H9 (cell line): ENCODE measurements around the gene PRPF6. TPM values are rescaled to one million over a fixed set of nuclear protein-coding genes. Genes with fewer than 3 reads are reported as not detected.

ENCODE experiments used
- DNase-seq: peaks from one replicate; pipeline ENCODE4 v3.0.0-alpha.2; 2017
- H2AFZ ChIP-seq: one replicate; pipeline ENCODE4 v1.6.1; 2013; ENCODE audit warnings: mild to moderate bottlenecking, low read length, control low read depth, moderate library complexity
- H2AK5ac ChIP-seq: 2 replicates; pipeline ENCODE4 v1.6.1; 2013; ENCODE audit warnings: low read length, control low read depth, mixed read lengths; ENCODE audit not compliant: insufficient read length
- H2BK120ac ChIP-seq: one replicate; pipeline ENCODE4 v1.6.1; 2013; ENCODE audit warnings: low read depth, mild to moderate bottlenecking, low read length, control low read depth, inconsistent platforms; ENCODE audit not compliant: poor library complexity, severe bottlenecking
- H2BK12ac ChIP-seq: 2 replicates; pipeline ENCODE4 v1.6.1; 2013; ENCODE audit warnings: low read length, control low read depth, mixed read lengths, low read depth; ENCODE audit not compliant: insufficient read length
- H2BK15ac ChIP-seq: 2 replicates; pipeline ENCODE4 v1.6.1; 2013; ENCODE audit warnings: low read depth, low read length, control low read depth
- H2BK20ac ChIP-seq: one replicate; pipeline ENCODE4 v1.6.1; 2013; ENCODE audit warnings: low read depth, mild to moderate bottlenecking, low read length, control low read depth, inconsistent platforms; ENCODE audit not compliant: poor library complexity, severe bottlenecking
- H2BK5ac ChIP-seq: 2 replicates; pipeline ENCODE4 v1.6.1; 2013; ENCODE audit warnings: low read length, control low read depth, mixed read lengths; ENCODE audit not compliant: insufficient read length
- H3K14ac ChIP-seq: 2 replicates; pipeline ENCODE4 v1.6.1; 2013; ENCODE audit warnings: low read length, control low read depth; ENCODE audit not compliant: insufficient read depth
- H3K18ac ChIP-seq: 2 replicates; pipeline ENCODE4 v1.6.1; 2013; ENCODE audit warnings: low read depth, mild to moderate bottlenecking, mixed read lengths, low read length, control low read depth; ENCODE audit not compliant: insufficient read length
- H3K23ac ChIP-seq: 2 replicates; pipeline ENCODE4 v1.6.1; 2013; ENCODE audit warnings: low read length, control low read depth, mixed read lengths, low read depth; ENCODE audit not compliant: insufficient read length
- H3K23me2 ChIP-seq: 2 replicates; pipeline ENCODE4 v1.6.1; 2013; ENCODE audit warnings: low read depth, mild to moderate bottlenecking, mixed read lengths, low read length, control low read depth; ENCODE audit not compliant: insufficient read length, poor library complexity, severe bottlenecking
- H3K27ac ChIP-seq: 2 replicates; pipeline ENCODE4 v1.5.1; 2013; ENCODE audit warnings: low read length, control low read depth, mixed read lengths, low read depth; ENCODE audit not compliant: insufficient read length
- H3K27me3 ChIP-seq: 2 replicates; pipeline ENCODE4 v1.6.1; 2013; ENCODE audit warnings: low read length, control low read depth, inconsistent platforms; ENCODE audit not compliant: insufficient read depth
- H3K4ac ChIP-seq: 2 replicates; pipeline ENCODE4 v1.6.1; 2013; ENCODE audit warnings: low read depth, mild to moderate bottlenecking, control low read depth, inconsistent platforms, low read length, moderate library complexity
- H3K4me1 ChIP-seq: 2 replicates; pipeline ENCODE4 v1.6.1; 2013; ENCODE audit warnings: low read length, control low read depth, inconsistent platforms; ENCODE audit not compliant: insufficient read depth
- H3K4me2 ChIP-seq: 2 replicates; pipeline ENCODE4 v1.6.1; 2013; ENCODE audit warnings: low read length, control low read depth, mixed read lengths; ENCODE audit not compliant: insufficient read length, insufficient read depth
- H3K56ac ChIP-seq: 2 replicates; pipeline ENCODE4 v1.6.1; 2013; ENCODE audit warnings: low read depth, mild to moderate bottlenecking, mixed read lengths, low read length, control low read depth; ENCODE audit not compliant: insufficient read length
- H3K79me1 ChIP-seq: 2 replicates; pipeline ENCODE4 v1.6.1; 2013; ENCODE audit warnings: low read depth, mild to moderate bottlenecking, moderate library complexity, low read length, control low read depth, inconsistent platforms; ENCODE audit not compliant: insufficient read depth, poor library complexity, severe bottlenecking
- H3K79me2 ChIP-seq: 2 replicates; pipeline ENCODE4 v1.6.1; 2013; ENCODE audit warnings: low read length, control low read depth, inconsistent platforms; ENCODE audit not compliant: insufficient read depth
- H3K9ac ChIP-seq: 2 replicates; pipeline ENCODE4 v1.6.1; 2013; ENCODE audit warnings: low read length, control low read depth, mixed read lengths; ENCODE audit not compliant: insufficient read length; ENCODE audit errors: extremely low read depth
- H3K9me3 ChIP-seq: one replicate; pipeline ENCODE4 v1.6.1; 2013; ENCODE audit warnings: low read depth, low read length, inconsistent platforms; ENCODE audit not compliant: control insufficient read depth
- H3T11ph ChIP-seq: one replicate; pipeline ENCODE4 v1.6.1; 2013; ENCODE audit warnings: mild to moderate bottlenecking, low read length, control low read depth, inconsistent platforms
- H4K20me1 ChIP-seq: one replicate; pipeline ENCODE4 v1.6.1; 2013; ENCODE audit not compliant: control insufficient read depth, insufficient read length, insufficient read depth
- H4K5ac ChIP-seq: 2 replicates; pipeline ENCODE4 v1.6.1; 2013; ENCODE audit warnings: low read depth, mild to moderate bottlenecking, mixed read lengths, low read length, control low read depth; ENCODE audit not compliant: insufficient read length
- H4K8ac ChIP-seq: replicated peaks from 2 replicates; pipeline ENCODE4 v1.6.1; 2013; ENCODE audit warnings: low read length, control low read depth, mixed read lengths, low read depth; ENCODE audit not compliant: insufficient read length
- H4K91ac ChIP-seq: 2 replicates; pipeline ENCODE4 v1.6.1; 2013; ENCODE audit warnings: low read depth, mild to moderate bottlenecking, moderate library complexity, mixed read lengths, low read length, control low read depth; ENCODE audit not compliant: insufficient read length
- H3K27ac Mint-ChIP-seq, 3 experiments: 2 replicates in 2 of 3; 3 replicates in 1 of 3; pipeline ENCODE4 v1.8.0; 2020 to 2021; ENCODE audit warnings: mixed read lengths in 3 of 3, mild to moderate bottlenecking in 1 of 3, moderate library complexity in 1 of 3
- H3K27me3 Mint-ChIP-seq: 2 replicates; pipeline ENCODE4 v1.8.0; 2021; ENCODE audit warnings: low read depth, mild to moderate bottlenecking, moderate library complexity, mixed read lengths
- H3K36me3 Mint-ChIP-seq, 3 experiments: 2 replicates in 2 of 3; 3 replicates in 1 of 3; pipeline ENCODE4 v1.8.0; 2020 to 2021; ENCODE audit warnings: low read depth in 3 of 3, mixed read lengths in 3 of 3; ENCODE audit not compliant: insufficient read depth in 1 of 3
- H3K4me1 Mint-ChIP-seq, 2 experiments: 2 replicates each; pipeline ENCODE4 v1.8.0; 2020; ENCODE audit warnings: mixed read lengths in 2 of 2
- H3K4me3 Mint-ChIP-seq, 2 experiments: 2 replicates in 1 of 2; 3 replicates in 1 of 2; pipeline ENCODE4 v1.8.0; 2020 to 2021; ENCODE audit warnings: mild to moderate bottlenecking in 2 of 2, mixed read lengths in 2 of 2, moderate library complexity in 1 of 2
- H3K9me3 Mint-ChIP-seq, 2 experiments: 2 replicates in 1 of 2; 3 replicates in 1 of 2; pipeline ENCODE4 v1.8.0; 2020; ENCODE audit warnings: mild to moderate bottlenecking in 2 of 2, mixed read lengths in 2 of 2, moderate library complexity in 1 of 2
- CTCF ChIP-seq: fragments of 200-600 bp; sonication (generic); conservative IDR thresholded peaks from 3 replicates; pipeline ENCODE4 v1.8.0; 2021; ENCODE audit warnings: antibody characterized with exemption, mild to moderate bottlenecking
- WGBS: extraction: QIAGEN DNeasy Blood & Tissue Kit; methylation state at CpG from one replicate; pipeline ENCODE4 v1.1.7; 2013; ENCODE audit warnings: missing lambda C conversion rate, low lambda C conversion rate, mixed read lengths; ENCODE audit not compliant: insufficient read length; ENCODE audit errors: extremely low coverage; 5-methylcytosine and 5-hydroxymethylcytosine counted together
- total RNA-seq: library from RNA; stranded (reverse); gene quantifications from 2 replicates; pipeline ENCODE4 v1.2.1, GENCODE V29; 2021

The PRPF6 gene
- total RNA-seq, 1 experiment from 2014 or later = 87.9 TPM

GRCh38 chr20:64041040-64041780 lies 60.3 kb downstream of the PRPF6 start:
- H3K27ac ChIP-seq = no peak overlapping the region
- H2BK12ac ChIP-seq = no peak overlapping the region
- no peak overlapping the region for H2BK15ac ChIP-seq
- no peak overlapping the region for H3K23ac ChIP-seq
- WGBS = no CpG with 5 or more reads among the region's 15 CpGs
- no peak for TF ChIP-seq CTCF
- H2AK5ac ChIP-seq = no peak overlapping the region
- peaks cover 25 to 31% of the 10 kb centered on the region in 2 experiments for H3K4me1 Mint-ChIP-seq
- H3K18ac ChIP-seq = no peak overlapping the region
- peaks cover 72% of the 10 kb centered on the region for H3K27me3 Mint-ChIP-seq
- no peak overlapping the region for H4K5ac ChIP-seq
- H3K4me3 Mint-ChIP-seq = peak overlapping the region in 1 of 2 experiments; percentile 46; a peak in 2 of 5 replicates
- no peak overlapping the region; the same call in 1 of the 2 replicates for H3K14ac ChIP-seq
- no peaks in the 10 kb centered on the region for H3K79me2 ChIP-seq
- H3K36me3 Mint-ChIP-seq = no peaks in the 10 kb centered on the region; a peak in 1 of 7 replicates
- no peak overlapping the region for H3K4me2 ChIP-seq
- no peak overlapping the region for H3K27ac Mint-ChIP-seq
- no peak overlapping the region for H2BK20ac ChIP-seq
- H3K9ac ChIP-seq = no peak overlapping the region
- peaks cover 0 to 2% of the 10 kb centered on the region in 2 experiments; a peak in 2 of 5 replicates for H3K9me3 Mint-ChIP-seq
- H3K4me1 ChIP-seq = peaks cover 5% of the 10 kb centered on the region; the same call in 1 of the 2 replicates
- no peak overlapping the region for H2AFZ ChIP-seq
- no peak for DNase-seq
- peaks cover 18% of the 10 kb centered on the region; the same call in 1 of the 2 replicates for H3K27me3 ChIP-seq
- no peaks in the 10 kb centered on the region for H3K9me3 ChIP-seq
- no peak overlapping the region for H2BK120ac ChIP-seq
- H4K91ac ChIP-seq = no peak overlapping the region
- peaks cover 14% of the 10 kb centered on the region for H3K23me2 ChIP-seq
- H3K4ac ChIP-seq = no peak overlapping the region
- H2BK5ac ChIP-seq = no peak overlapping the region
- no peaks in the 10 kb centered on the region for H3K79me1 ChIP-seq
- no peak overlapping the region for H3K56ac ChIP-seq
- no peaks in the 10 kb centered on the region for H4K20me1 ChIP-seq
- H3T11ph ChIP-seq = no peak overlapping the region
- H4K8ac ChIP-seq = no peak overlapping the region
